Neural cell (in vitro differentiated cells): ENCODE data around the gene JAZF1. TPM values are rescaled to one million over a fixed set of nuclear protein-coding genes. Genes with fewer than 3 reads are reported as not detected.

ENCODE experiments used
- H2AFZ ChIP-seq: fragments of 200-600, 300-800 bp; sonication (generic), shearing (Covaris generic); 2 replicates; pipeline ENCODE4 v1.6.0; 2014; ENCODE audit warnings: low read depth, mild to moderate bottlenecking, antibody characterized with exemption, low read length, moderate library complexity
- H3F3A ChIP-seq: fragments of 200-600 bp; shearing (Covaris generic); 2 replicates; pipeline ENCODE4 v1.6.1; 2016; ENCODE audit warnings: mild to moderate bottlenecking, moderate library complexity, mixed read lengths, antibody characterized with exemption, low read length; ENCODE audit not compliant: insufficient read depth, poor library complexity, severe bottlenecking
- H3K27ac ChIP-seq: fragments of 200-600, 300-800 bp; sonication (generic), shearing (Covaris generic); 2 replicates; pipeline ENCODE4 v1.5.1; 2014; ENCODE audit warnings: mild to moderate bottlenecking, low read length, moderate library complexity
- H3K27me3 ChIP-seq: fragments of 300-800, 200-600 bp; sonication (generic), shearing (Covaris generic); 2 replicates; pipeline ENCODE4 v1.6.0; 2014; ENCODE audit warnings: mild to moderate bottlenecking, low read depth, low read length, moderate library complexity; ENCODE audit not compliant: insufficient read depth
- H3K36me3 ChIP-seq: fragments of 300-800, 200-600 bp; sonication (generic), shearing (Covaris generic); 2 replicates; pipeline ENCODE4 v1.5.1; 2014; ENCODE audit warnings: mild to moderate bottlenecking, antibody characterized with exemption, low read length, moderate library complexity; ENCODE audit not compliant: insufficient read depth
- H3K4me2 ChIP-seq: fragments of 300-800, 200-600 bp; sonication (generic), shearing (Covaris generic); 2 replicates; pipeline ENCODE4 v1.6.0; 2014; ENCODE audit warnings: mild to moderate bottlenecking, low read length
- H3K4me3 ChIP-seq: fragments of 300-800, 200-600 bp; sonication (generic), shearing (Covaris generic); 2 replicates; pipeline ENCODE4 v1.5.1; 2014; ENCODE audit warnings: mild to moderate bottlenecking, low read length, moderate library complexity
- H3K79me2 ChIP-seq: fragments of 200-600 bp; shearing (Covaris generic); replicated peaks from 2 replicates; pipeline ENCODE4 v1.6.0; 2014; ENCODE audit warnings: mild to moderate bottlenecking, low read length, moderate library complexity; ENCODE audit not compliant: insufficient read depth
- H3K9ac ChIP-seq: fragments of 300-800, 200-600 bp; sonication (generic), shearing (Covaris generic); 2 replicates; pipeline ENCODE4 v1.6.1; 2016; ENCODE audit warnings: mild to moderate bottlenecking, low read length, mixed read lengths
- H3K9me2 ChIP-seq: fragments of 200-600 bp; shearing (Covaris generic); 2 replicates; pipeline ENCODE4 v1.6.1; 2016; ENCODE audit warnings: mild to moderate bottlenecking, low read length, mixed read lengths; ENCODE audit not compliant: insufficient read depth
- H3K9me3 ChIP-seq: fragments of 200-600, 300-800 bp; sonication (generic), shearing (Covaris generic); 2 replicates; pipeline ENCODE4 v1.6.1; 2016; ENCODE audit warnings: mild to moderate bottlenecking, mixed run types, low read length, moderate library complexity, mixed read lengths
- H4K20me1 ChIP-seq: fragments of 200-600 bp; shearing (Covaris generic); 2 replicates; pipeline ENCODE4 v1.6.1; 2016; ENCODE audit warnings: mild to moderate bottlenecking, mixed run types; ENCODE audit not compliant: insufficient read depth
- CTCF ChIP-seq: fragments of 450-650 bp; IDR thresholded peaks from 2 replicates; pipeline ENCODE4 v1.5.1; 2014; ENCODE audit warnings: antibody characterized with exemption, mild to moderate bottlenecking, moderate library complexity; ENCODE audit not compliant: poor library complexity, severe bottlenecking
- EP300 ChIP-seq: fragments of 450-650 bp; conservative IDR thresholded peaks from 2 replicates; pipeline ENCODE4 v1.6.1; 2014; ENCODE audit warnings: antibody characterized with exemption, mild to moderate bottlenecking, moderate library complexity; ENCODE audit not compliant: poor library complexity, severe bottlenecking
- EZH2 ChIP-seq: fragments of 200-600, 300-800 bp; shearing (Covaris generic), sonication (generic); IDR thresholded peaks from 2 replicates; pipeline ENCODE4 v1.6.1; 2014; ENCODE audit warnings: antibody characterized with exemption, low read length, borderline replicate concordance, mild to moderate bottlenecking; ENCODE audit not compliant: insufficient read depth, poor library complexity, severe bottlenecking
- MXI1 ChIP-seq: fragments of 450-650 bp; conservative IDR thresholded peaks from 2 replicates; pipeline ENCODE4 v1.6.1; 2014; ENCODE audit warnings: antibody characterized with exemption, mild to moderate bottlenecking; ENCODE audit not compliant: poor library complexity, severe bottlenecking
- POLR2AphosphoS5 ChIP-seq: IDR thresholded peaks from 2 replicates; pipeline ENCODE4 v1.6.1; 2012
- RAD21 ChIP-seq: fragments of 450-650 bp; conservative IDR thresholded peaks from 2 replicates; pipeline ENCODE4 v1.6.1; 2014; ENCODE audit warnings: antibody characterized with exemption, mild to moderate bottlenecking, moderate library complexity
- REST ChIP-seq: IDR thresholded peaks from 2 replicates; pipeline ENCODE4 v1.6.1; 2012; ENCODE audit warnings: borderline replicate concordance
- SMC3 ChIP-seq: fragments of 450-650 bp; conservative IDR thresholded peaks from 2 replicates; pipeline ENCODE4 v1.6.1; 2014; ENCODE audit warnings: antibody characterized with exemption, mild to moderate bottlenecking, moderate library complexity; ENCODE audit not compliant: poor library complexity
- TAF1 ChIP-seq: IDR thresholded peaks from 2 replicates; pipeline ENCODE4 v1.6.1; 2012; ENCODE audit warnings: low read depth
- polyA plus RNA-seq: library from polyadenylated mRNA; depleted of rRNA; stranded (reverse); fragments of >200 nt; gene quantifications from 2 replicates; pipeline ENCODE4 v1.2.3, GENCODE V29; 2014

JAZF1 gene
- polyA plus RNA-seq, 1 donor from 2014 or later, result 29.5 TPM

DNA sequence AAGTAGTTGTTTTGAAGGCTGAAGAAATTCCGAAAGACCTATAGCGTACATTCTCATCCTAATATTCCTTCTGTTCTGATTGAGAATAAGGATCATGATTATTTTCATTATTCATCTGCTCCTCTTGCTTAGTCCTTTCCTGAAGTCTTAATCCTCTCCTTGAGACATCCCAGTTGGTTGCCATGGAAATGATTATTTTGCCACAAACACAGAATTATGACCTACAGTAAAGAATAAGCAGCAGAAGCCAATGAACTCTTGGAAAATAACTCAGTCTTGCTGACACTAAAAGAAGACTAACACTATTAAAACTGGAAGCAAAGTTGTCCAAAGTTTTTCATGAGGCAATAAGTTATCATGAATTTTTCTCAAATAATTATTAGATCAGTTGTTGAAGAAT, 47.8 kb upstream of the JAZF1 start:
- no peak for TF ChIP-seq POLR2AphosphoS5
- no peak for TF ChIP-seq EZH2
- TF ChIP-seq MXI1, result no peak
- TF ChIP-seq SMC3, result no peak
- no peak for TF ChIP-seq EP300
- no peak for TF ChIP-seq RAD21
- TF ChIP-seq REST, result no peak
- no peak for TF ChIP-seq TAF1
- H2AFZ ChIP-seq, result no peak overlapping the region

DNA sequence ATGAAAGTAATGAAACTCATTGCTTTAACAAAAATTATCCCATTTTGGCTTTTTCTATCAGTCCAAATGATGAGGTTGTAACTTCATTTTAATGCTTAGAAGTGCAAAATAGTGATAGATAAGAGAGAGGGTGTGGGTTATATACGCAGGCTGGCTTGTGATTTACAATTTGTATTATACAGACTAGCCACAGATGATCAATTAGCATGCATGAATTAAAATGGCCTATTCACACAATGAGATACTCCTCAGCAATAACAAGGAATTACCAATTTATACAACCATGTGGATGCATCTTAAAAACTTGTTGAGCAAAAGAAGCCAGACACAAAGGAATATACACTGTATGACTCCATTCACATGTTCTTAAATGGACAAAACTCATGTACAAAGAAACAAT, 45.4 kb upstream of the JAZF1 start:
- Histone ChIP-seq H3K27ac (no peak overlapping the region), H3K4me3 (no peak overlapping the region), H2AFZ (no peak overlapping the region), H3K9me2 (no peaks in the 10 kb centered on the region), H3K4me2 (no peak overlapping the region), H3K9ac (no peak overlapping the region), H3K36me3 (no peaks in the 10 kb centered on the region), H3K9me3 (no peaks in the 10 kb centered on the region), H3K79me2 (no peaks in the 10 kb centered on the region), H3K27me3 (no peaks in the 10 kb centered on the region), H3F3A (no peaks in the 10 kb centered on the region), H4K20me1 (no peaks in the 10 kb centered on the region)
- TF ChIP-seq REST, result no peak
- no peak for TF ChIP-seq TAF1
- TF ChIP-seq CTCF, result no peak
- no peak for TF ChIP-seq RAD21
- TF ChIP-seq EZH2, result no peak
- TF ChIP-seq SMC3, result no peak
- TF ChIP-seq MXI1, result no peak
- no peak for TF ChIP-seq EP300
- TF ChIP-seq POLR2AphosphoS5, result no peak

More for the DNA sequence above, 47.8 kb upstream of the JAZF1 start:
- Histone ChIP-seq H3K79me2 (no peaks in the 10 kb centered on the region), H3K27me3 (no peaks in the 10 kb centered on the region), H3K9me2 (no peaks in the 10 kb centered on the region), H3K9ac (no peak overlapping the region), H3K4me2 (no peak overlapping the region), H3F3A (no peaks in the 10 kb centered on the region), H3K9me3 (no peaks in the 10 kb centered on the region), H4K20me1 (no peaks in the 10 kb centered on the region), H3K27ac (no peak overlapping the region), H3K4me3 (no peak overlapping the region), H3K36me3 (no peaks in the 10 kb centered on the region)
